HepG2 (cell line): Measurements from ENCODE around the gene ACADVL. TPM values are rescaled to one million over a fixed set of nuclear protein-coding genes. Genes with fewer than 3 reads are reported as not detected.
A peak's percentile ranks its signal among the peaks of the same experiment; 100 is the strongest.

Experiments used
- ARID4A ChIP-seq: sonication (generic); formaldehyde crosslinking; IDR thresholded peaks from 2 replicates; pipeline ENCODE4 v1.5.0; 2020; ENCODE audit warnings: mild to moderate bottlenecking, missing genetic modification reagents, borderline replicate concordance
- CAMTA2 ChIP-seq: sonication (generic); formaldehyde crosslinking; IDR thresholded peaks from 2 replicates; pipeline ENCODE4 v1.4.0; 2020; ENCODE audit warnings: mild to moderate bottlenecking, missing genetic modification reagents, borderline replicate concordance
- CCAR2 ChIP-seq: fragments of 200-400 bp; formaldehyde crosslinking; optimal IDR thresholded peaks from 2 replicates; pipeline ENCODE3; 2018; ENCODE audit warnings: low read depth, mild to moderate bottlenecking, low read length, moderate library complexity
- EHMT2 ChIP-seq: fragments of 200-600 bp; sonication (generic); IDR thresholded peaks from 2 replicates; pipeline ENCODE4 v1.7.0; 2017; ENCODE audit warnings: antibody characterized with exemption, low read depth, low read length, borderline replicate concordance
- FUBP1 ChIP-seq: sonication (generic); formaldehyde crosslinking; IDR thresholded peaks from 2 replicates; pipeline ENCODE4 v1.5.1; 2020; ENCODE audit warnings: missing genetic modification reagents, mild to moderate bottlenecking, borderline replicate concordance
- GLMP ChIP-seq: sonication (generic); formaldehyde crosslinking; IDR thresholded peaks from 2 replicates; pipeline ENCODE4 v1.9.0; 2021; ENCODE audit warnings: missing genetic modification reagents, mild to moderate bottlenecking, borderline replicate concordance
- SNAPC5 ChIP-seq: sonication (generic); formaldehyde crosslinking; IDR thresholded peaks from 2 replicates; pipeline ENCODE4 v1.8.1; 2023; ENCODE audit warnings: mild to moderate bottlenecking, missing genetic modification reagents, borderline replicate concordance
- ZBTB25 ChIP-seq: IDR thresholded peaks from 2 replicates; pipeline ENCODE4 v1.6.1; 2018; ENCODE audit warnings: missing genetic modification reagents
- ZFX ChIP-seq: sonication (generic); formaldehyde crosslinking; IDR thresholded peaks from 2 replicates; pipeline ENCODE4 v1.4.0; 2020; ENCODE audit warnings: mild to moderate bottlenecking, low read depth, missing genetic modification reagents, moderate library complexity
- ZFYVE20 ChIP-seq: sonication (generic); formaldehyde crosslinking; IDR thresholded peaks from 2 replicates; pipeline ENCODE4 v1.8.0; 2023; ENCODE audit warnings: low read depth, mild to moderate bottlenecking, moderate library complexity, missing genetic modification reagents, borderline replicate concordance
- ZNF17 ChIP-seq: sonication (generic); formaldehyde crosslinking; IDR thresholded peaks from 2 replicates; pipeline ENCODE4 v1.5.0; 2020; ENCODE audit warnings: mild to moderate bottlenecking, missing genetic modification reagents
- ZNF329 ChIP-seq: sonication (generic); formaldehyde crosslinking; IDR thresholded peaks from 2 replicates; pipeline ENCODE4 v1.9.0; 2021; ENCODE audit warnings: low read depth, mild to moderate bottlenecking, missing genetic modification reagents
- ZNF501 ChIP-seq: sonication (generic); formaldehyde crosslinking; IDR thresholded peaks from 2 replicates; pipeline ENCODE4 v1.5.1; 2020; ENCODE audit warnings: mild to moderate bottlenecking, moderate library complexity, missing genetic modification reagents
- ZNF513 ChIP-seq: sonication (generic); formaldehyde crosslinking; conservative IDR thresholded peaks from 2 replicates; pipeline ENCODE4 v1.5.0; 2020; ENCODE audit warnings: missing genetic modification reagents
- ZNF558 ChIP-seq: sonication (generic); formaldehyde crosslinking; IDR thresholded peaks from 2 replicates; pipeline ENCODE4 v1.9.0; 2022; ENCODE audit warnings: mild to moderate bottlenecking, missing genetic modification reagents, borderline replicate concordance
- ZNF720 ChIP-seq: sonication (generic); formaldehyde crosslinking; IDR thresholded peaks from 2 replicates; pipeline ENCODE4 v1.4.0; 2020; ENCODE audit warnings: missing genetic modification reagents
- polyA plus RNA-seq, 8 experiments: library from polyadenylated mRNA; depleted of rRNA in 3 of 8; stranded (reverse) in 7 of 8; unstranded in 1 of 8; fragments of >200 nt; fragmentation: Illumina TruSeq in 4 of 8; extraction: Trizol in 4 of 8; gene quantifications; 2 replicates each; pipeline versions ENCODE4 v1.2.1 to v1.2.3, GENCODE V29; 2011 to 2016; ENCODE audit warnings: low read depth in 4 of 8, missing spikeins in 1 of 8, mixed read lengths in 1 of 8; ENCODE audit not compliant: insufficient read depth in 1 of 8
- total RNA-seq, 5 experiments: library from RNA; depleted of rRNA; stranded (reverse); fragments of >200 nt; fragmentation: Illumina TruSeq; extraction: Trizol; gene quantifications; 2 replicates each; pipeline ENCODE4 v1.2.3, GENCODE V29; 2016; ENCODE audit warnings: low read depth in 1 of 5

ACADVL gene
- total and polyA plus RNA-seq, 2 of the 13 experiments (the other 11 are each of a cell fraction or from before 2014, with no cell fraction given) = 219 to 412 TPM

- TF ChIP-seq ZNF513 (CRISPR knock-in tag) (no peak), ZNF501 (peak; percentile 92), FUBP1 (CRISPR knock-in tag) (no peak), ZNF558 (CRISPR knock-in tag) (no peak), ZFX (CRISPR knock-in tag) (peak; percentile 97), ARID4A (peak; percentile 90), ZBTB25 (CRISPR knock-in tag) (peak; percentile 92), CAMTA2 (peak; percentile 92), ZNF17 (CRISPR knock-in tag) (no peak), SNAPC5 (CRISPR knock-in tag) (no peak), CCAR2 (no peak), ZNF329 (peak; percentile 24; the same call in 1 of the 2 replicates), EHMT2 (no peak), GLMP (no peak), ZFYVE20 (no peak), ZNF720 (CRISPR knock-in tag) (no peak)
Measured at GRCh38 chr17:7252176-7253043, 32.7 kb downstream of the ACADVL start, which contains the start of gene ELP5 (continued).
